Large intestine (tissue), 3 donors: Measurements from ENCODE around the gene ARHGEF26. TPM values are rescaled to one million over a fixed set of nuclear protein-coding genes. Genes with fewer than 3 reads are reported as not detected.

Experiments
- DNase-seq, 2 donors: peaks; one replicate each; pipeline versions ENCODE4 v3.0.0 to v3.0.0-alpha.2; 2013
- H3K27ac ChIP-seq: one replicate; pipeline ENCODE4 v1.5.1; 2013; ENCODE audit warnings: low read length
- H3K27me3 ChIP-seq: 2 replicates; pipeline ENCODE4 v1.6.1; 2013; ENCODE audit warnings: low read length; ENCODE audit not compliant: control insufficient read depth, insufficient read depth
- H3K36me3 ChIP-seq: 2 replicates; pipeline ENCODE4 v1.6.1; 2013; ENCODE audit warnings: low read length; ENCODE audit not compliant: control insufficient read depth, insufficient read depth
- H3K4me1 ChIP-seq: one replicate; pipeline ENCODE4 v1.6.1; 2013; ENCODE audit warnings: low read length; ENCODE audit not compliant: control insufficient read depth, insufficient read depth
- H3K4me3 ChIP-seq: one replicate; pipeline ENCODE4 v1.5.1; 2013; ENCODE audit warnings: low read length
- H3K9me3 ChIP-seq: one replicate; pipeline ENCODE4 v1.6.1; 2013; ENCODE audit warnings: mild to moderate bottlenecking, low read depth, low read length, moderate library complexity; ENCODE audit not compliant: control insufficient read depth
- WGBS: methylation state at CpG from one replicate; pipeline ENCODE4 v1.1.5; 2013; ENCODE audit warnings: low lambda C conversion rate; ENCODE audit not compliant: insufficient coverage; 5-methylcytosine and 5-hydroxymethylcytosine counted together
- polyA plus RNA-seq: library from polyadenylated mRNA; unstranded; fragments of 120-200 nt; gene quantifications from one replicate; pipeline ENCODE4 v1.2.1, GENCODE V29; 2013

Gene ARHGEF26
- polyA plus RNA-seq, 1 donor, result 12.6 TPM

- Histone ChIP-seq H3K9me3 (no peaks in the 10 kb centered on the region), H3K4me3 (no peak overlapping the region), H3K36me3 (no peaks in the 10 kb centered on the region), H3K27ac (peak overlapping the region; percentile 3), H3K27me3 (no peaks in the 10 kb centered on the region), H3K4me1 (peaks cover 19% of the 10 kb centered on the region)
- DNase-seq, result peak in 1 of 2 donors; percentile 46
- 73% methylated on average over 1 of the region's 4 CpGs for WGBS
Measured at GRCh38 chr3:154129625-154130024, 8.4 kb downstream of the ARHGEF26 start.

DNA sequence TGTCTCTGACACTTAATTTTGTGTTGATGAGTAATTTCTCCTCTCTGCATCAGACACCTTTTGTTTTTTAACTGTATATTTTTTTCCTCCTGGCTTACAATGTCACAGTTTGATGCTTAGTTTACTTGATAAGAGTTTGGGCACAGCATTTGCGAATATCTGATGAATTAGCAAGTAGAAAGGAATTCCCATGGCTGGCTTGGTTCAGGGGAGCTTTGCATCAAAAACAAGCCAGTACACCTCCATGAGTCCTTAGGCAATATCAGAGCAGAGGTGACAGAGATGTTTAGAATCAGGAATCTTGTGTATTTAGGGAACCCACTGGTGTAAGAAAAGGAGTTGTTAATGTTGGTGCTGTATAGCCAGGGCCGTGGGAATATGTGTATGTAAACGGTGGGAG lies 9.3 kb downstream of the ARHGEF26 start:
- no CpG with 5 or more reads among the region's 3 CpGs for WGBS
- Histone ChIP-seq H3K27ac (no peak overlapping the region), H3K4me1 (peaks cover 15% of the 10 kb centered on the region)

DNA sequence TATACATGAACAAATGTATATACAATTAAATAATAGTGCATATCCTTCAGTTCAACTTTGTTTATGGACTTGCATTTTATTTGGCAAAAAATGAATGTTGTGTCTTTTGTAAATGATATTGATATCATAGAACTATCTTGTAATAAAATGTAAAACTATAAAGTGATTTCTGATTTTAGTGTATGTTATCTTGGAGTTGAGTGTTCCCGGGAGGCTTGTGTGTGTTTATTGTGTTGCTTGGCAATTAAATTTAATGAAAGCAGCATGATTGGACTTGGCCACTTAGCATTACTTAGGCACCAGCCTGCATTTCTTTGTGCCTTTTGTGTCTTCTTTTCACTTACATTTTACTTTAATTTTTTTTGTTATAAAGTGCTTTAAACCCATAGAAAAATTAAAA lies 10.6 kb downstream of the ARHGEF26 start:
- H3K4me1 ChIP-seq, result peaks cover 12% of the 10 kb centered on the region
- no peaks in the 10 kb centered on the region for H3K36me3 ChIP-seq
- DNase-seq, result no peak
- H3K4me3 ChIP-seq, result no peak overlapping the region
- no peaks in the 10 kb centered on the region for H3K9me3 ChIP-seq
- no CpG with 5 or more reads among the region's 1 CpG for WGBS
- no peaks in the 10 kb centered on the region for H3K27me3 ChIP-seq
- H3K27ac ChIP-seq, result no peak overlapping the region

More for the DNA sequence above, 9.3 kb downstream of the ARHGEF26 start:
- Histone ChIP-seq H3K4me3 (no peak overlapping the region), H3K9me3 (no peaks in the 10 kb centered on the region), H3K36me3 (no peaks in the 10 kb centered on the region), H3K27me3 (no peaks in the 10 kb centered on the region)
- no peak for DNase-seq

DNA sequence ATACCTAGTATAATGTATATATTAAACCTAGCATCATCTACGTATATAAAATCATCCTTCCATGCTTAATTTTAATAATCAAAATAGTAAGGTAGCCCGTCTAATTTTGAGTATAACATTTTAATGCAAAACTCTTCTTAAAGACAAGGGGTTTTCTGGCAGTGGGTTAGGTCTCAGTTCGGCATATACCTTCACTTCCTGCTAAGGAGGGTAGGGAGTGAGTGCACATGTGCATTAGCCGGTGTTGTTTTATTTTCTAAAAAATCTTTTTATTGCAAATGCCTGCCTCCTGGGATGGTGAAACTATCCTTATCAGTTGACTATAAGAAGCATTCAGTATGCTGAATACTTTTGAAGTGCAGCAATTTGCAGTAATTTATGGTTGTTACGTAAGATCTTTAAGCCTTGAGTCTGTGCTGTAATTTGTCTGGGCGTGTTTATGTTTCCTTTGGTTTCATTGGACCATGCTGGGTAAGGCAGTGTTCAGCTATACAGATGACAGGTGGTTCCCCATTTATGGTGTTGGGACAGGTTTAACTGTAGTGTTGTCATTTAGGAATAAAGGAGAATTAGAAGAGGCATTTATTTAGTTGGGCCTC lies 11.7 kb downstream of the ARHGEF26 start:
- peak overlapping the region; percentile 5 for H3K4me3 ChIP-seq
- H3K9me3 ChIP-seq, result no peaks in the 10 kb centered on the region
- no peaks in the 10 kb centered on the region for H3K27me3 ChIP-seq
- H3K36me3 ChIP-seq, result no peaks in the 10 kb centered on the region
- H3K27ac ChIP-seq, result peak overlapping the region; percentile 63
- 83% methylated on average over 1 of the region's 6 CpGs for WGBS
- peak; percentile 78 to 93 for DNase-seq
- H3K4me1 ChIP-seq, result peaks cover 12% of the 10 kb centered on the region

GRCh38 chr3:154135511-154136173 lies 14.5 kb downstream of the ARHGEF26 start:
- no peak for DNase-seq
- Histone ChIP-seq H3K27ac (no peak overlapping the region), H3K27me3 (no peaks in the 10 kb centered on the region), H3K4me3 (no peak overlapping the region), H3K9me3 (no peaks in the 10 kb centered on the region), H3K36me3 (no peaks in the 10 kb centered on the region), H3K4me1 (peaks cover 12% of the 10 kb centered on the region)
- WGBS, result 100% methylated on average over 1 of the region's 5 CpGs

GRCh38 chr3:154137036-154137435 lies 15.8 kb downstream of the ARHGEF26 start:
- Histone ChIP-seq H3K27ac (no peak overlapping the region), H3K36me3 (no peaks in the 10 kb centered on the region), H3K4me3 (no peak overlapping the region), H3K9me3 (no peaks in the 10 kb centered on the region), H3K27me3 (no peaks in the 10 kb centered on the region), H3K4me1 (peaks cover 14% of the 10 kb centered on the region)
- no CpG with 5 or more reads among the region's 5 CpGs for WGBS
- DNase-seq, result no peak

GRCh38 chr3:154139996-154140436 lies 18.8 kb downstream of the ARHGEF26 start:
- no peak overlapping the region for H3K4me3 ChIP-seq
- no peaks in the 10 kb centered on the region for H3K27me3 ChIP-seq
- H3K27ac ChIP-seq, result no peak overlapping the region
- no CpG with 5 or more reads among the region's 3 CpGs for WGBS
- peak in 1 of 2 donors; percentile 52 for DNase-seq
- peaks cover 7% of the 10 kb centered on the region for H3K4me1 ChIP-seq
- H3K9me3 ChIP-seq, result no peaks in the 10 kb centered on the region
- H3K36me3 ChIP-seq, result no peaks in the 10 kb centered on the region

GRCh38 chr3:154142608-154143007 lies 21.4 kb downstream of the ARHGEF26 start:
- 85% methylated on average over 2 of the region's 2 CpGs for WGBS
- H3K9me3 ChIP-seq, result no peaks in the 10 kb centered on the region
- no peaks in the 10 kb centered on the region for H3K36me3 ChIP-seq
- no peak overlapping the region for H3K4me3 ChIP-seq
- peaks cover 7% of the 10 kb centered on the region for H3K4me1 ChIP-seq
- DNase-seq, result no peak
- H3K27ac ChIP-seq, result no peak overlapping the region
- no peaks in the 10 kb centered on the region for H3K27me3 ChIP-seq

DNA sequence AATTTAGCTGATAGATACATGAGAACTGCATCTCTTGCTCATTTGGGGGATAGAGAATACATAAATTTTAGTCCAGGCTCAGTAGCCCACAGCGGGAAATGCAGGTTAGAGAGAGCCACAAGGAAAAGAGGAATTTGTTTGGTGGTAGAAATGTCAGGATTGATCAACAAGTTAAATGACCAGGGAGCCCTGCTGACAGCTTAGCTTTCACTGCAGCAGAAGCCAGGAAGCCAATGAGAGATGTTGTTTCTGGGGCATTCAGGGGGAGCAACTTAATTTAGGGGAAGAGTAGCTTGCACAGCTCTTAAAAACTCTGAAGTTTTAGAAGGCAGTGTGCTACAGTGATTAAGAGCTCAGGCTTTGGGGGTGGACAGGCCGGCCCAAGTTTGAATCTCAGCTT lies 22.7 kb downstream of the ARHGEF26 start:
- no peaks in the 10 kb centered on the region for H3K9me3 ChIP-seq
- no peak overlapping the region for H3K27ac ChIP-seq
- no CpG with 5 or more reads among the region's 2 CpGs for WGBS
- DNase-seq, result no peak
- peaks cover 7% of the 10 kb centered on the region for H3K4me1 ChIP-seq
- no peak overlapping the region for H3K4me3 ChIP-seq
- H3K27me3 ChIP-seq, result no peaks in the 10 kb centered on the region
- H3K36me3 ChIP-seq, result no peaks in the 10 kb centered on the region

- DNase-seq, result no peak
- H3K4me1 ChIP-seq, result peaks cover 7% of the 10 kb centered on the region
- H3K27ac ChIP-seq, result no peak overlapping the region
- H3K4me3 ChIP-seq, result no peak overlapping the region
- WGBS, result no CpG with 5 or more reads among the region's 1 CpG
- no peaks in the 10 kb centered on the region for H3K9me3 ChIP-seq
- H3K27me3 ChIP-seq, result no peaks in the 10 kb centered on the region
- no peaks in the 10 kb centered on the region for H3K36me3 ChIP-seq
Measured at GRCh38 chr3:154144825-154145465, 23.8 kb downstream of the ARHGEF26 start.
